DMS53 treated with DMSO at 0.1 percent for 48 hours (cell line): ENCODE data around the gene MCM5.
"Not testable (repeated sequence)": the region's sequence is repeated elsewhere in the genome, so short reads cannot be mapped to it uniquely, and the experiment has no call there.

ENCODE experiments used
- DNase-seq: peaks from one replicate; lab custom pipeline; 2025; ENCODE audit not compliant: unreplicated experiment; lab: John Stamatoyannopoulos, UW

The MCM5 gene

DNA sequence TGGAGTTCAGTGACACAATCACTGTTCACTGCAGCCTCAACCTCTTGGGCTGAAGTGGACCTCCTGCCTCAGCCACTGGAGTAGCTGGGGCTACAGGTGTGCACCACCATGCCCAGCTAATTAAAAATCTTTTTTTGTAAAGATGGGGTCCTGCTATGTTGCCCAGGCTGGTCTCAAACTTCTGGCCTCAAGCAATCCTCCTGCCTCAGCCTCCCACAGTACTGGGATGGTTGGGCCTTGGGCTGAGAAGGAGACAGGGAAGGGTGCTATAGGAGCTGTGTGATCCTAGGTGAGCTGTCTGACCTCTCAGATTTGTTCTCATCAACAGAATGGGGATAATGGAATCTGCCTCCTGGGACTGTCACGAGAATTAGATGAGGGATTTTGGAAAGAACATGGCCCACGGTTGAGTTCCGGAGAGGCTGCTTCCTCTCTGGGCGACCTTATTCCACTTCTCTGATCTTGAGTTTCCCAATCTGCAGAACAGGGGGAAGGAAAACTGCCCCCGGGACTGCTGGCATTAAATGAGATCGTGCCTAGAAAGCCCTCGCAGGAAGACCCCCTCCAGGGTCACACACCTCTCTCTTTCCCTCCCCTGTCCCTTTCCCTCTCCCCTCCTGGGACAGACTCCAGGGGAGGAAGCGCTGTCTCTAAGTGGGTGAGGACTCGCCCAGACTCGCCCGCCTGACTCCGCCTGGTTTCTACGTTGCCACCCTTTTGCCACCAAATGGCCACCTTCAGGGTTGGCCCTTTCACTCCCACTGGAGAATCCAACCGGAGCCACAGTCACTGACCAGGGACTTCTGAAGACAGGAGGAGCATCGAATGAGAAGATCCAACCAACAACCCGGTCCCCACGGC, 50.1 kb downstream of the MCM5 start:
- no peak for DNase-seq

DNA sequence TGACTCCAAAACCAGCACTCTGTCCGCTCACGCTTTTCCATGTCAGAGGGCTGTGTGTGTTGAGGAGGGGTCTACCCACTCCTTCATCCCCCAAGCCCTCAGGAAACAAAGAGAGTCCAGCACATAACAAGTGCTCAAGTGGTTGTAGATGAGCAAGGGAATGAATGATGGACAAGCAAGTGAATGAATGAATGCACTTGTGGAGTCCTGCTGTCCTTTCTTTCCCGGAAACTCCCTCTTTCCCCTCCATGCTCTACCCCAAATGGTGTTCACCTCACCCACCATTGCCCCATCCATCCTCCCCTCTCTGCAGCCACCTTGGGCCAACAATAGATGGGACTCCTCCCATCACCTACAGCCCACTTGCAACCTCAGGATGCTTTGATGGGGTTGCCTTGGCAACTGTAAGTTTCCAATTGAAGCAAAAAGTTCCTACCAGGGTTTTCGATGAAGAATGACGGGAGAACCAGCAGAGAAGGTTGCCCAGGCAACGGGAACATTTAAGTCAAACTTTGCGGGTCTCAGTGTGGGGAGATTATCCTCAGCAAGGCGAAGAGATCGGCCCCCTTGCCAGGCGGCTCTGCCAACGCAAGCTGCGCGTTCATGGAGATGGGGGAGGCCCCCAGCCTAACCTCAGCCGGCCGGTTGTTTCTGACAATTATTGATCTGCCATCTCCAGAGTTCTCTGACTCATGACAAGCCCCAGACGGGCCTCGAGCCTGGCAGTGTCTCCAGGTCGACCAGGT, 51.1 kb downstream of the MCM5 start:
- DNase-seq, result no peak

DNA sequence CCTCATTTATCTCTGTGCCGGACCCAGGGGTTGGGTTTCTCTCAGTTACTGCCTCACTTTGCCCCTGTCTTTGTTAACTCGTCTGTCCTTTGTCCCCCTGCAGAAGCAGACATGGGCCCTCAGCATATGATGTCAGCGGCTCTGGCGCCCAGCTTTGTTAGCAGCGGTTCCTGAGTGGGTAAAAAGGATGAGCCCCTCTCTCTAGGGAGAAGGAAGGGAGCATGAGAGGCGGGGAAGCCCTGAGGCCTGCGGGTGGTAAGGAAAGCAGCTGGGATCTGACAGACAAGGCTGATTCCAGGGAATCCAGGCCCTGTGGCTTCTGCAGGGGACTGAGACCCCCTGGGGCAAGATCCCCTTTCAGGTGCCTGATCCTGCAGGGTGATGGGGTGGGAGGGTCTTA, 51.7 kb downstream of the MCM5 start:
- no peak for DNase-seq

DNA sequence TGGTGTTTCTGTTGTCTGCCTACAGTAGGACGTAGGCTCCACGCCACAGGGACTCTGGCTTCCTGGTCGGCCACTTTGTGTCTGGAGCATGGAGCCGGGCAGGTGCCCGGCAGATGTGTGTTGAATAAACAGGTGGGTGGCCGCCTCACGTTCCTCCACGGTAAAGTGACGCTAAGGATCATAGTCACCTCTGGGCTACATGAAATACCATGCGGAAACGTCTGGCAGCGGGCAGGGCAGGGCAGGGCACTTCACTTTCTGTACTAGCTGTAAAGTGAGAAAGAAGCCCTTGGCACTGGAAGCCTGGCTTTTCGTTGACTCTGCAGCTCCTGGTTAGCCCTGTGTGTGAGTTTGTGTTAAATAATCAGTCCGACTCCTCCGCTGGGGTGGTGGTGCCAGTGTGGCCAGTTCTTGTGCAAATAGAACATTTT, 52.4 kb downstream of the MCM5 start:
- DNase-seq, result peak; percentile 21

DNA sequence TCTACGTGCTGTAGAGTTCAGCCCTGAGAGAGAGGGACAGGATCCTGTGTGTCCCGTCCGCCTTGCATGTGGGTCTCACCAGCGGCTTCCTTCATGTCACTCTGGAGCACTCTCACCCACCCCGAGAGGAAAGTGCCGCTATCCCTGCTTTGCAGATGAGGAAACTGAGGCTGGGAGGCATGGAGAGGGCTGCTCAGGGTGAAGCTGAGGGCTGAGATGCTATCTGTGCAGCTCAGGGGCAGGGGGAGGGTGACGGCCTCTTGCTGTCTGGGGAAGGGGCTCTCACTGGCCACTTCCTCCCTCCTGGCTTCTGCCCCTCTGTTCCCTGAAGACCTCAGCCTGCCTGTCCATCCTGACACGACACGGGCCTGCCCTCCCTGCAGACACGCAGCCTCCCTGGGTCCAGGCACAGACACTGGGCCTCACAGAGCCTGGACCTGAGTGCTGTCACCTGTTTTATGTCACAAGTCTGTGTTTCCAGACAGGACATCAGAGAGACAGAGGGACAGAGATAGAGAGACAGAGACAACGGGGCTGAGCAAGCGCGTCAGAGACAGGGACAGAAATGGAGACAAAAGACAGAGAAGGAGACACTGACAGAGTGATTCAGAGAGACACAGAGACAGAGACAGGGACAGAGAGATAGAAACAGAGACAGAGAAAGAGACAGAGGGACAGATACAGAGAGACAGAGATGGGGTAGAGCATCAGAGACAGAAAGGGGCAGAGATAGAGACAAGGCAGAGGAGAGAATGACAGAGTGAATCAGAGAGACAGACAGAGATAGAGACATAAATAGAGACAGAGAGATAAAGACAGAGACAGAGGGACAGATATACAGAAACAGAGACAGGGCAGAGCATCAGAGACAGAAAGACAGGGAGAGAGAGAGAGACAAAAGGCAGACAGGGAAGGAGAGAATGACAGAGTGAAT, 53.1 kb downstream of the MCM5 start:
- DNase-seq, result no peak

DNA sequence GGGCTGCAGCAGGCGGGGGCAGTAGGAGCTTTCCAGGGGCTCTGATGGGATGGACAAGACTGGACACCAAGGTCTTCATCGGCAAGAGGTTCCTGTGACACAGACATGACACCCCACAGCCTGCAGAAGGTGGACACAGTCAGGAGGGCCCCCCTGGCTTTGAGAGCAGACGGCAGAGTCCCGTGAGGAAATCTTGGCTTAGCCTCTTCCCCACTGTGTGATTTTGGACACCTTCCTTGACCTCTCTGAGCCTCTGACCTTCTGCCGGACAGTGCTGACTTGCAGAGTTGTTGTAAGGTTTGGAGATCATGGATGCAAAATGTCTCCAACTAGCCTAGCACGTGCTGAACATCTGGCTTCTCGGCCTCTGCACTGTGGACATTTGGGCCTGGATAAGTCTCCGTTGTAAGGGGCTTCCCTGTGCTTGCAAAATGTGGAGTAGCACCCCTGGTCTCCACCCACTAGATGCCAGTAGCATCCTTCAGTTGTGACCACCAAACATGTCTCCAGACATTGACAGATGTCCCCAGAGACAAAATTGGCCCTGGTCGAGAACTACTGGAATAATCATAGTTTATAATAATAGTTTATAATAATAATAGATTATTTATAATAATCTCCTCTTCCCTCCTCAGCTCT, 54.6 kb downstream of the MCM5 start:
- DNase-seq, result no peak

DNA sequence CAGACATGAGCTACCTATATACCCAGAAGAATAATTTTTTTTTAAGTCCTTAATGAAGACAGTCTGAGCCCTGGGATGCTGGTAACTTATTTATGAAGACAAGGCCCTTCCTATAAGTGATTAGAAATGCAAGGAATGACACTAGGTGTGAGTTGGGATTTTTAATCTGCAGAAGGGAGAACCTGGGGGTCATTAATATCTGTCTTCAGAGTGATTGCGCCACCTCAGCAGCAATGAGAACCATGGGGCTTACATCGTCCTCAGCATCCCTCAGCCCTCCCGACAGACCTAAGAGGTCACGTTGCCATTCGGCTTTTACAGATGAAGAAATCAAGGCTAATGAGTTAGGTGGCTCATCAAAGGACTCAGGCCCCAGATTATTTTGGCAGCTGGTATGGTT, 55.6 kb downstream of the MCM5 start:
- DNase-seq, result no peak

DNA sequence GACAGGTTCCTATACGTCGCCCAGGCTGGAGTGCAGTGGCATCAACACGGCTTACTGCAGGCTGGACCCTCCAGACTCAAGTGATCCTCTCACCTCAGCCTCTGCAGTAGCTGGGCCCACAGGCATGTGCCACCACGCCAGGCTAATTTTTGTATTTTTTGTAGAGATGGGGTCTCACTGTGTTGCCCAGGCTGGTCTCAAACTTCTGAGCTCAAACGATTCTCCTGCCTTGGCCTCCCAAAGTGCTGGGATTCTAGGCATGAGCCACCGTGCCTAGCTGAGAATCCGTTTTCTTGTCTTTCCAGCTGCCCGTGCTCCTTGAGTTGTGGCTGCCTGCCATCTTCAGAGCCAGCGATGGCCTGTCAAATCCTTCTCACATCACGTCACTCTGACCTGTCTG, 56.8 kb downstream of the MCM5 start:
- DNase-seq, result no peak

DNA sequence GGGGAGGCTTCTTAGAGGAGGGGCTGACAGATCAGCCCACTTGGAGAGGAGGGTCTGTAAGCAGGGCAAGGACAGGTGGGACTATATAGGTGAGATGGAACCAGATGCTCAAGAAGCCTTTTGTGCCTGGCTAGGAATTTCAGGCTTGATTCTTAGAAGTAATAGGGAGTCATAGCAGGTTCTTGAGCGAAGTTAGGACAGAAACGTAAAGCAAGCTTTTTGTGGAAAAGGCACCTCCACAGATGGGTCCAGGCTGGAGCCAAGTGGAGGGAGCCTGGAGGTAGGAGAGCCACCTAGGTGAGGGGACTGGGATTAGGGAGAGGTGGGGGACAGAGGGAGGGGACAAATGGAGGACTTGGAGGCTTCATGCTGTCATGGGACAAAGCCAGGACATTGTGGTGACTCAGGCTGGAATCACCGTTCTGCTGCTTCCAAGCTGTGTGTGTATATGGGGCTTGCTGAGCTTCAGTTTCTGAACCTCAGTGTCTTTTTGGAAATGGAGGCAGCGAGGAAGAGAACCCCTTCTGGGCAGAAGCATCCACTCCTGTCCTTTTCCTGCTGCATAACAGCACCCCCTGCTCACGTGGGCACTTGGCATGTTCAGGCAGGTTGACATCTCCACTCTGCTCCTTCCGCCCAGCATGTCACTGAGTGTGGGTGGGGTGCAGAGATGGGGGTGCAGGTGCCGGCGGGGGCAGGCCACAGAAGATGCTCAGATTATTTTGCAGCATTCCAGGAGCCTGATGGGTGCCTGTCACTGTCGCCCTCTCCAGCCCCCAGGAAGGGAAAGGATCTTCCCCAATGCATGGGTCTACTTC, 58.0 kb downstream of the MCM5 start:
- no peak for DNase-seq

DNA sequence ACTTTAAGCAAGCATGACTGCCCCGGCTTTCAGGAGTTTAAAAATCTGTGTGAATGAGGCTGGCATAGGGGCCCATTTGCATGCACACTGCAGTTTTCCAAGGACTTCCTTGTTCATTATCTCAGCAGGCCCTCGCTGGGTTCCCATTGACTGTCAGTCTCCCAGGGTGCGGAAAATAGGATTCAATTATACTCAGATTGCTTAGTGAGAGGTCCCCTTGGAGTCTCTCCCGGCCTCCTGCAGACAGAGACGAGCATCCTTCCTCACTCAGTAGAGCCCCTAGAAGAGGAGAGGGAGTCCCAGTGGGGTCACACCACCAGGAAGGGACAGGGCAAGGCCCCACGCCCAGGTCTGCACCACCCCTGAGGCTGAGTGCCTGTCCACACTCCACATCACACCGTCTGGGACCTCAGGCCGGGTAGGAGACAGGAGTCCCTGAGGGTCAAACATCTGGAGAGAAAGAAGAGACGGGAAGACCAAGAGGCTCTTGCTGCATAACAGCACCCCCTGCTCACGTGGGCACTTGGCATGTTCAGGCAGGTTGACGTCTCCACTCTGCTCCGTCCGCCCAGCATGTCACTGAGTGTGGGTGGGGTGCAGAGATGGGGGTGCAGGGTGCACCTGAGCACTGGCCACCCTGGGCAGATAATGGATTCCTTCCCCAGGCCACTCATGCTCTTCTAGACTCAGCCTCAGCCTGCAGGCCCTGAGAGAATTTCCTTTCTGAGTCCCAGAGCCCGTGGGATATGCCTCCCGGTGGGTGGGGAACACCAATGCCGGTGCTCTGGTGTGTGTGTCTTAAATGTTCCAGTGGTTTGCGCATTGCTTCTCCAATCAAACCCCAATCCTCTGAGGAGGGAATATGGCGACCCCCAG, 58.8 kb downstream of the MCM5 start:
- no peak for DNase-seq

DNA sequence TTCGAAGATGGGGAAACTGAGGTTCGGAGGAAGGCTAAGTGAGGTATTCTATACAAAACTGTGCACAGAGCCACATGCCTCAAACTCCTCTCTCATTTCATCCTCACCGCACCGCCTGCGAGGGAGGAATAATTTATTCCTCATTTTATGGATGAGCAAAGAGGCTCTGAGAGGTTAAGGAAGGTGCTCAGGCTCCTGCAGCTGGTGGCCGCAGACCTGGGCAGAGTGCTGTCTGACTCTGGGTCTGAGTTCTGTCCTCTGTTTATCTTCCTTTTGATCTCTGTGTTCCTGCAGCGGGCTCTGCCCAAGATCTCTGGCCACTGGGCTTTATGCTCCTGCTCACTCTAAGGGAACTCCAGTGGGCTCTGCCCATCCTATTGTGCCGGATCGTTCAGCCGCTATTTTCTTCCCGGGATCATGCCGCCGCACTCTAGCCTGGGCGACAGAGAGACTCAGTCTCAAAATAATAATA, 59.5 kb downstream of the MCM5 start:
- DNase-seq, result no peak

DNA sequence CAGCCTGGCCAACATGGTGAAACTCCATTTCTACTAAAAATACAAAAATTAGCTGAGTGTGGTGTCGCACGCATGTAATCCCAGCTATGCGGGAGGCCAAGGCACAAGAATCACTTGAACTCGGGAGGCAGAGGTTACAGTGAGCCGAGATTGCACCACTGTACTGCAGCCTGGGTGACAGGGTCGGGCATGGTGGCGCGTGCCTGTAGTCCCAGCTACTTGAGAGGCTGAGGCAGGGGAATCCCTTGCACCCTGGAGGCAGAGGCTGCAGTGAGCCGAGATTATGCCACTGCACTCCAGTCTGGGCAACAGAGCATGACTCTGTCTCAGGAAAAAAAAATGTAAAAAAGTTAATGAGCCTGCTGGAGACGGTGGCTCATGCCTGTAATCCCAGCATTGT, 60.0 kb downstream of the MCM5 start:
- not testable (repeated sequence) for DNase-seq

DNA sequence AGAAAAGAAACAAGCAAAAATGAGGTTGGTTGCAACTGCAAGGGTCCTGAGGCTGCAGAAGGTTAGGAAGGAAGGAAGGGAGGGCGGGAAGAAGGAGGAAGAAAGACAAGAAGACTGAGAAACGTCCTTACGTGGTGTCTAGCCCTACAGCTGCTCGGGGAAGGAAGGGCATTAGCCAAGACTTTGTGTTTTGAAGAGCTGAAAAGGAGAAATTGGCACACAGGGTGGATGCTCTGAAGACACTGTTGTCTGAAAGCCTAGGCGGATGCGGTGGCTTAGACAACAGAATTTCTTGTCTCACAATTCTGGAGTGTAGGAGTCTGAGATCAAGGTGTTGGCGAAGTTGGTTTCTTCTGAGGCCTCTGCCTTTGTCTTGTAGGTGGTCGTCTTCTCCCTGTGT, 60.7 kb downstream of the MCM5 start:
- DNase-seq, result no peak

DNA sequence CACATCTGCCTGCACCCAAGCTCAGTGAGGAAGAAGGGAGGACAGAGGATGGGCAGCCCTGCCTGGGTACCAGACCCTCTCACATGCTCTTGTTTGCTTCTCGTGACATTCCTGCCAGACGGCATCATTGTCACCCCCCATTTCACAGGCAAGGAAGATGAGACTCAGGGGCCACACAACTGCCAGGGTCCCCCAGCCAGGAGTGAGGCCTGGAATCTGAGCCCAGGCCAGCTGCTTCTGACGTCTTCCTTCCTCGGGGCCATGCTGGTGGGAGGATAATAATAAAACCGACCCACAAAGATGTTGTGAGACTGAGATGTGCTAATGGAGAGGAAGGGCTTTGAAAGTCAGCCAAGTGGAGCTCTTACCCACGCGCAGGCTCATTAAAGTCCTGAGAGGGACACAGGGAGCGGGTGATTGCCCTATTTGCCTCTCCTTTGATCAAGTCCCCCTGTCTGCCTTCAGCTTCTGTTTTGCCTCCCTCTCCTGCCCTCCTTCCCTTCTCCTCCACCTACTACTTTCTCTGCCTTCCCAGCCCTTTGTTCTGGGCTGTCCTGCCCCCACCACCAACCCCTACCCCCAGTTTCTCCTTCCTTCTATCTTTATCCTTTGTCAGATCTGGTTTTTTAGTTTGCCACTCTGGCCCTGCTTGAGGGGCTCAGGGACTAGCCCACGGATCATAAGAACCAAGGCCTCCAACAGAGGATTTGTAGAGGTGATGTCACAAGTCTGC, 62.7 kb downstream of the MCM5 start:
- DNase-seq, result no peak

DNA sequence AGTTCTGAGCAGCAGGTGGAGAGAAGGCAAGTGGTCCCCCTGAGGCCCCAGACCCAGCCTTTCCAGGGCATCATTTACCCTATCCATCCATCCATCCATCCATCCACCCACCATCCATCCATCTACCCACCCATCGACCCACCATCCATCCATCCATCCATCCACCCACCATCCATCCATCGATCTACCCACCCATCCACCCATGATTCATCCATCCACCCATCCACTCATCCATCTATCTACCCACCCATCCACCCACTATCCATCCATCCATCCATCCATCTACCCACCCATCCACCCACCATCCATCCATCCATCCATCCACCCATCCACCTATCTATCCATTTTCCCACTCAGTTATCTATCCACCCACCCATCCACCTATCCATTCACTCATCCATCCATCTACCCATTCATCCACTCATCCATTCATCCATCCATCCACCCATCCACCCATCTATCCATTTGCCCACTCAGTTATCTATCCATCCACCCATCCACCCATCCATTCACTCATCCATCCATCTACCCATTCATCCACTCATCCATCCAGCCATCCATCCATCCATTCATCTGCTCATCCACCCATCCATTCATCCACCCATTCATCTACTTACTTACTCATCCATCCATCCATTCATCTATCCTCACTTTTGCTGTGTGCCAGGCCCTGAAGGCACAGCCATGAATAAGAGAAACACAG, 63.4 kb downstream of the MCM5 start:
- DNase-seq, result no peak

DNA sequence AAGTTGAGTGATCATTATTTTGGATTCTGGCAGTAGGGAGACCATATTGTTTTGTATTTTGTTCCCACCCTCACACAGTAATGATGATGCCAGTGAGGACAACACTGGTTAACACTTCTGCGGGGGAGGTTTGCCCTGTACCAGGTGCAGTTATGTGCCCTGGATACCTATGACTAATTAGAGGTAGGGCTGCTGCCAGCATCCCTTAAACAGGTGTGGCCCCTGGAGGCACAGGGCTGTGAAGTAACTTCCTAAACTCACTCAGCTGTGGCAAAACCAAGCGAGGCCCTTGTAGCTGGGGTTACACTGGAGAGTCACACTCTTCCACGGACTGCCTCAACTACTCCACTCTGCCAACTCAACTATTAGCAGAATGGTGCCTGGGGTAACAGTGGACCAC, 64.5 kb downstream of the MCM5 start:
- no peak for DNase-seq

DNA sequence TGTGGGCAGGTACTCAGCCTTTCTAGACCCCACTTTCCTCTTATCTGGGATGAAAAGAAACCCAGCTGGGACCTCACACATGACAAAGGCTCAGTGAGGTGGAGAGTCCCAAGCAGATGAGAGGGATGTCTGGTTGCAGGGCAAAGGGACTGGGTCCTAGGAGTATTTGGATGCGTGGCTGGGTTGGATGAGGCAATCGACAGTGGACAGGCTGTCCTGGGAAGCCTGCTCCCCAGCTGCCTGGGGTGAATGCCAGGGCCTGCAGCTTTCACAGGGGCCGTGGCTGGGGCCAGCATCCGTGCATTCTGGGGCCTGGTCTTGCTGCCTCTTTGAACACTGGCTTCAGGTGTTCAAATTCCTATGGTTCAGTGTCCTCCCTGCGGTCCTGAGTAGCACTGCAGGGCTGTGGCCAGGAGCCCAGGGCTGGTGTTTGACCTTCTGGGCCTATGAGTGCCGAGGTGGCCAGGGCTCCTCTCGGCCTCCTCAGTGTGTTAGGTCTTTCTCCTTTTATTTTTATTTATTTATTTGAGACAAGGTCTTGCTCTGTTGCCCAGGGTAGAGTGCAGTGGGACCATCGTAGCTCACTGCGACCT, 65.3 kb downstream of the MCM5 start:
- DNase-seq, result no peak
